Dendritic cell treated with granulocyte-macrophage colony-stimulating factor and Interleukin-4, amounts not matched to agents 40 ng/mL and 50 ng/mL, for 4 days (primary cell): Measurements from ENCODE around the gene MAPRE2.

Source experiments
- H3K27ac Mint-ChIP-seq: one replicate; pipeline ENCODE4 v1.8.0; 2022; ENCODE audit warnings: mild to moderate bottlenecking, mixed read lengths
- H3K27me3 Mint-ChIP-seq: one replicate; pipeline ENCODE4 v1.8.0; 2022; ENCODE audit warnings: mild to moderate bottlenecking, mixed read lengths
- H3K36me3 Mint-ChIP-seq: one replicate; pipeline ENCODE4 v1.8.0; 2022; ENCODE audit warnings: low read depth, mixed read lengths
- H3K4me1 Mint-ChIP-seq: one replicate; pipeline ENCODE4 v1.8.0; 2022; ENCODE audit warnings: low read depth, mixed read lengths
- H3K4me3 Mint-ChIP-seq: one replicate; pipeline ENCODE4 v1.8.0; 2022; ENCODE audit warnings: mild to moderate bottlenecking, moderate library complexity, mixed read lengths
- H3K9me3 Mint-ChIP-seq: one replicate; pipeline ENCODE4 v1.8.0; 2022; ENCODE audit warnings: mixed read lengths
- intact Hi-C: fragments of 100-400 bp; cut with micrococcal nuclease; formaldehyde crosslinking; loops from one replicate; pipeline ENCODE4 v1.15.0; 2022

MAPRE2 gene

DNA sequence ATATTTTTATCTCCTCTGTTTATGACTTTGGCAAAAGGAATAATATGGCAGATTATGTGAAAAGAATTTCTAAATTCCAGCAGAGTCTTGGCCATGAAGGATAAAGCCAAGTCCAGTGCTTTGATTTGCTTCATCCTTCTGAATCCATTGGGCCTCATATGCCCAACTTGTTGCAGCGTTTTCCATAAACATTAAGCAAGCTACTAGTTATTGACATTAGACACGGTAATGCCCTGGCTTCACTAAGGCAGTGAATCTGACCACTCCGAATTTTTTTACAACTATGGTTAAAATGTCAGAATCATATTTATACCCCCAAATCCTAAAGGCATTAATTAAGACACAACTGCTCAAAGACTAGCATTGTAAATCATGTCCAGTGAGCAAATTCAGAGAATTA, 79.8 kb downstream of the MAPRE2 start:
- intact Hi-C loops: no loop called here

DNA sequence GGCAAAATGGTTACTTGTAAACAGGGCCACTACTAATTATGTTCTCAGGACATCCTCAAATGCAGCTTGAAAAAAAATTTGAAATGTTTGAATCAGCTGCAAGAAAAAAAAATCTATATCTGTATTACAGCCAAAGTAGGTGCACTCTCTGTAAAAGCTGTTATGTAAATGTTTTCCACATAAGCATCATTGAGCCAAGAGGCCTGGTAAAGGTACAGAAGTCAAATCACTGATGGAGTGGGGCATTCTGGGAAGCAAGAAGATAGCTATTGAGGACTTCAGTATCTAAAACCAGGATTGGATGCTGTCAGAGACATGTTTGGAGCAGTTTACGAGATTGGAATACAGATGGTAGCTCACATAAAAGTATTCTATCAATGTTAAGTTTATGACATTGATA, 80.3 kb downstream of the MAPRE2 start:
- peaks cover 7% of the 10 kb centered on the region for H3K36me3 Mint-ChIP-seq
- no peak overlapping the region for H3K4me3 Mint-ChIP-seq
- no peaks in the 10 kb centered on the region for H3K27me3 Mint-ChIP-seq
- intact Hi-C loops: no loop called here
- H3K9me3 Mint-ChIP-seq: peaks cover 13% of the 10 kb centered on the region
- H3K4me1 Mint-ChIP-seq: no peaks in the 10 kb centered on the region
- H3K27ac Mint-ChIP-seq: no peak overlapping the region

More for the DNA sequence above, 79.8 kb downstream of the MAPRE2 start:
- H3K4me3 Mint-ChIP-seq: no peak overlapping the region
- no peak overlapping the region for H3K27ac Mint-ChIP-seq
- H3K36me3 Mint-ChIP-seq: peaks cover 7% of the 10 kb centered on the region
- no peaks in the 10 kb centered on the region for H3K27me3 Mint-ChIP-seq
- no peaks in the 10 kb centered on the region for H3K4me1 Mint-ChIP-seq
- H3K9me3 Mint-ChIP-seq: peaks cover 13% of the 10 kb centered on the region

DNA sequence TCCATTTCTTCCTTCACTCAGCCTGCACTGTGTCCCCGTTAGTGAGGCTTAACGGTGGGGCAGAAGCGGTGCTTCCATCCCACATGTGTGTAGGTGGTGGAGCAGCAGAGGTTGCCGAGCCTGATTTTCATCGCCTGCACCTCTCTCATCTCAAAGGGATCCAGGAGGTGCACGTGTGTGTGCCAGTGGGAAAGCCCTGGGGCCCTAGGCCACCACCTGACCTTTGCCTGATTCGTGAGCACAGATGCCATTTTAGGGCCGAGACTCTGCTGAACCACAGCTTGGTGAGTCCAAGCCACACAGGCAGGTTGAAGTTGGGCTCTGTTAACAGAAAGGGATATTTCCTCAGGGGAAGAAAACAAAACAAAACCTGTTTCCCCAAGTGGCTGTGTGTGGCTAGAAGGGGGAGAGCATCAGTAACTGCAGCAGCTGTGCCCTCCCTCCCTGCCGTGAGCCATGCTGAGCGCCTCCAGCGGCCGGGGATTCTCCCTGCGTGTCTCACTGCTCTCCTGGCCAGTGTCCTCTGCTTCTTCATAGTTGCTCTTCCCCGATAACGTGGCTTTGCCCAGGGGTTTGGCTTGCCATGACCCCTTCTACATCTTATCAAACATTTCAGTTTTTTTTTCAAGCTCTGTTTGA, 81.5 kb downstream of the MAPRE2 start:
- intact Hi-C loops: no loop called here
- Mint-ChIP-seq H3K4me3 (no peak overlapping the region), H3K27me3 (no peaks in the 10 kb centered on the region), H3K4me1 (no peaks in the 10 kb centered on the region), H3K27ac (no peak overlapping the region), H3K36me3 (peaks cover 17% of the 10 kb centered on the region), H3K9me3 (peaks cover 13% of the 10 kb centered on the region)

DNA sequence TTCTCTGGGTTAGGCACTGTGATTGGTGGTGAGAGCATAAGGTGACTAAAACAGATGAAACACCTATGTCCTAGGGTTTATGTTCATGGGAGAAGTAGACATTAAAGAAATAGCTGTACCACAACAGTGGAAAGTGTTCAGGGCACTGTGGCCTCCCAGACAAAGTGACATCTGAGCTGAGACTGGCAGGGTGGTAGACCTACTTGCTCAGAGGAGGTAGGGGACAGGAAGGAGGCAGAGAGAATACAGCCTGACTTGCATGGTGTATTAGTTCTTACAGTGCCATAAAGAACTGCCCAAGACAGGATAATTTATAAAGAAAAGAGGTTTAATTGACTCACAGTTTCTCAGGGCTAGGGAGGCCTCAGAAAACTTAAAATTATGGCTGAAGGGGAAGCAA, 82.6 kb downstream of the MAPRE2 start:
- peaks cover 22% of the 10 kb centered on the region for H3K36me3 Mint-ChIP-seq
- intact Hi-C loops: no loop called here
- no peak overlapping the region for H3K4me3 Mint-ChIP-seq
- H3K27me3 Mint-ChIP-seq: no peaks in the 10 kb centered on the region
- H3K4me1 Mint-ChIP-seq: no peaks in the 10 kb centered on the region
- peaks cover 13% of the 10 kb centered on the region for H3K9me3 Mint-ChIP-seq
- no peak overlapping the region for H3K27ac Mint-ChIP-seq

DNA sequence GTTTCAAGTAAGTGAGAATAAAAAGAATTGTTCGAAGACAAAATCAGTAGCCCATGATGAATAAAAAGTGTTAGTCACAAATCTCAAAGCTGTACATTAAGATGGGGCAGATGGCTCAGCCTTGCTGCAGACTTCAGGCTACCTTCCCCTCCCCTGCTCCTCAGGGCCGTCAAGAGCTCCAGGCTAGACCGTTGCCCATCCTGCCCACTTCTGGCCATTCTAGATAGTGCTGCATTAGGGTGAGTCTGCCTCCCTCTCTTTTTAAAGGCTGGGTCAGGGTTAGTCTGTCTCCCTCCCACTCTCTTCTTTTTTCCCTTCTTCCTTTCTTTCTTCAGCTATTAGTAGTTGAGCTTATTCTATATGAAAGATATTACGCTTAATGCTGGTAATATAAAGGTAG, 86.0 kb downstream of the MAPRE2 start:
- peaks cover 13% of the 10 kb centered on the region for H3K9me3 Mint-ChIP-seq
- no peaks in the 10 kb centered on the region for H3K4me1 Mint-ChIP-seq
- no peak overlapping the region for H3K27ac Mint-ChIP-seq
- intact Hi-C loops: no loop called here
- peaks cover 56% of the 10 kb centered on the region for H3K36me3 Mint-ChIP-seq
- no peak overlapping the region for H3K4me3 Mint-ChIP-seq
- H3K27me3 Mint-ChIP-seq: no peaks in the 10 kb centered on the region

DNA sequence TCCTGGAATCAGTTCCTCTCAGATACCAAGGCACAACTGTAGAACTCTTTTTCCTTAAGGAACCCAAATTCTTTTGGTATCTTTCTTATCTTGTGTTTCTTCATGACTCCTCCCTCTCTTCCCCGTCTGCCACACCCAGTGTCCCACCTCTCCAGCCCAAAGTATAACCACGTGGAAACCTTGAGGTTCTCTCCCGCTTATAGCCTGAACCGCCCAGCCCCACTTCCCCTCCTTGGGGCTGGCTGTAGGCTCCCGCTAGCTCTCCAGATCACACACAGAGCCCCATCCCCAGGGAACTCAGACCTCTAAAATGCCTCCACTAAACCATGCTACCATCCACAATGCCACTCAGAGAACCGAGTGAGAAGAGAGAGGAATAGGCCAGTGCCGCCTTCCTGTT, 87.5 kb downstream of the MAPRE2 start:
- H3K27ac Mint-ChIP-seq: no peak overlapping the region
- peaks cover 8% of the 10 kb centered on the region for H3K9me3 Mint-ChIP-seq
- peaks cover 66% of the 10 kb centered on the region for H3K36me3 Mint-ChIP-seq
- H3K4me3 Mint-ChIP-seq: no peak overlapping the region
- H3K4me1 Mint-ChIP-seq: no peaks in the 10 kb centered on the region
- intact Hi-C loops: no loop called here
- H3K27me3 Mint-ChIP-seq: no peaks in the 10 kb centered on the region

DNA sequence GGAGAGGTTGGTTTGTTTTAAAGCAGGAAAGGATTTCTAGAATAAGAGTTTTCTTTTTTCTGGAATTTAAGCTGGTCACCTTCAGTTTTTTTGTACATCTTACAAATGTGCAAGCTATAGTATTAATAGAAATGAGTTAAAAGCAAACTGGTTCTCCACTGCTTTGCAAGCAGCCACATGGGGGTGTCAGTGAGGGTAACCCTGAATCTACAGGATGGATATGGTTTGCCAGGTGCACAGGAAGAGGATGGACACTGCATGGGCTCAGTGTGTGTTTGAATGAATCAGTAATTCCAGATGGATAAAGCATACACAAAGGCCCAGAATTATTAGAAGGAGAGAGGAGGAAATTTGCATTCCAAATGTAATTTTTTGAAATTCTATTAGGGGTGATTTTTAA, 89.0 kb downstream of the MAPRE2 start:
- Mint-ChIP-seq H3K27me3 (no peaks in the 10 kb centered on the region), H3K4me3 (no peak overlapping the region), H3K27ac (no peak overlapping the region), H3K4me1 (no peaks in the 10 kb centered on the region), H3K9me3 (no peaks in the 10 kb centered on the region), H3K36me3 (peaks cover 68% of the 10 kb centered on the region)
- intact Hi-C loops: no loop called here

DNA sequence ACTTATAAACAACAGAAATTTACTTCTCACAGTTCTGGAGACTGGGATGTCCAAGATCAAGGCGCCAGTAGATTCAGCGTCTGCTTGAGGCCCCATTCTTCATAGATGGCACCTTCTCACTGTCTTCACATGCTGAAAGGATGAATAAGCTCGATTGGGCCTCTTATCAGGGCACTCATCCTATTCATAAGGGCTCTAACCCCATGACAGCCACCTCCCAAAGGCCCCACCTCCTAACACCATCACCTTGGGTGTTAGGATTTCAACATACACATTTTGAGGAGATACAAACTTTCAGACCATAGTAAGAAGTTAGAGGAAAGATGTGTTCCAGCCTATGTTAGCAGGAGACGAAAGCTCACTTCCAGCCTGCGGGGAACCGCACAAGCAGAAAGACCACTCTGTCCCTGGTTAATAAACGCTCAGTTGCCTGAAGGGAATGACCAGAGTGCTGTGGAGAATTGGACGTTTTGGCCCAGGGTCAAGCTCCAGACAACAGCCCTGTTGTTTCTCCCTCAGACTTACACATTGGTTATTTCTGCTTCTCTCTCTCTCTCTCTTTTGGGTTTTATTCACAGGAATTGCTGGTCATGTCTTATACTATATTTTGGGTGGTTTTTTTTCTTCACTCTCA, 90.3 kb downstream of the MAPRE2 start:
- no peaks in the 10 kb centered on the region for H3K4me1 Mint-ChIP-seq
- H3K36me3 Mint-ChIP-seq: peaks cover 80% of the 10 kb centered on the region
- H3K9me3 Mint-ChIP-seq: no peaks in the 10 kb centered on the region
- intact Hi-C loops: no loop called here
- H3K27ac Mint-ChIP-seq: no peak overlapping the region
- H3K4me3 Mint-ChIP-seq: no peak overlapping the region
- H3K27me3 Mint-ChIP-seq: no peaks in the 10 kb centered on the region

DNA sequence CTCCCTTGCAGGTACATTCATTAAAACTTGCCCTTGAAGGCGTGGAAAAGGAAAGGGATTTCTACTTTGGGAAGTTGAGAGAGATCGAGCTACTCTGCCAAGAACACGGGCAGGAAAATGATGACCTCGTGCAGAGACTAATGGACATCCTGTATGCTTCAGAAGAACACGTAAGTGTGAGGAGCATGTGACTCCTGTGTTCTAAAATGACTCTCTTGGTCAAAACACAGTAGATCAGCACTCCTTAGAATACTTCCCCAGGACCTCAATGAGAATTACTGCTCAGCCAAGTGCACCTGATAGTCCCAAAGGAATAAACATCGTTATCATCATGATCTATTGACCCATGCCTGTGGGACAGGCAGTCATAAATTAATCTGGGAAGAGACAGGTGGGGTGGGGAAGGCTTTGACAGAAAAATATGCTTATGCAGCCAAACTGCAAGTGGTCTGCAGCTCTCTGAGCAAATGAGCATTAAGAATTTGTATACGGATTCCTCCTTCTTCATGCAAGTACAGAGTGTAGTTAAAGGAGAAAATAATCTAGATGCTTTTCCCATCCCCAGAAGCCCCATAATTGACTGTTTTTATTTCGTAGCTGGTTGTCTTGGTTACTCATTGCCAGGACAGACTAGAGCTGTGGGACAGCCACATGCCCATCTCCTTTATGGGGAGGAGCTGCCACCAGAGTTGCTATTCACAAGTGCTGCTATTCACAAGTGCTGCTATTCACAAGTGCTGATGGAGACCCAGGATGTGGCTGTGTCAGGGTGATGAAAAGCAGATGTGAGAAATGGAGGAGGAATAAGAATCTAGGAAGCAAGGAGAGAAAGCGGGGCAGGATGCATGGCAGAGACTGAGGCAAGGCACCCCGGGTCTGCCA, 91.0 kb downstream of the MAPRE2 start:
- Mint-ChIP-seq H3K27me3 (no peaks in the 10 kb centered on the region), H3K4me1 (no peaks in the 10 kb centered on the region), H3K27ac (no peak overlapping the region), H3K4me3 (no peak overlapping the region), H3K36me3 (peaks cover 76% of the 10 kb centered on the region), H3K9me3 (no peaks in the 10 kb centered on the region)
- intact Hi-C loops: no loop called here

DNA sequence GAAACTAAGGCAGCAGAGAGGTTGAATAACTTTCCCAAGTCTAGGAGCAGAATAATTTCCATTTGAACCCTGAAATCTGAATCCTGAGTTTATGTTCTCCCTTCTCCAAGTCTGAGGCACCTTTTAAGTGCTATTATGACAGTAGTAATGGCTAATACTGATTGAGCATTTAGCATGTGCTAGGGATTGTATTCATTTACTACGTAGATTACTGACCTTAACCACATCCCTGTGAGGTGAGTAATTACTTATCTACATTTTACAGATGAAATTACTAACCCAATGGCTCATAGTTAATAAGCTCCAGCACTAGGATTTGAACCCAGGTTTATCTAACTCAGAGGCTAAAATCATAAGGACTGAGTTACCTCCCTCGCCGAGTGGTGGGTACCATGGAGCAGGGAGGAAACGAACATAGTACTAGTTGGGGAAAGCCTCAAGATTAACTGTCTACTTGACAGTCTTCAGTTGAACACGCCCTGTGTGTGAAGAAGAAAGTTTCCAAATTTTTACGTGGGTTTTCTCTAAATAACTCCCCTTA, 93.0 kb downstream of the MAPRE2 start:
- Mint-ChIP-seq H3K27me3 (no peaks in the 10 kb centered on the region), H3K4me1 (peaks cover 4% of the 10 kb centered on the region), H3K9me3 (no peaks in the 10 kb centered on the region), H3K36me3 (peaks cover 77% of the 10 kb centered on the region), H3K27ac (no peak overlapping the region), H3K4me3 (no peak overlapping the region)
- intact Hi-C loops: no loop called here

DNA sequence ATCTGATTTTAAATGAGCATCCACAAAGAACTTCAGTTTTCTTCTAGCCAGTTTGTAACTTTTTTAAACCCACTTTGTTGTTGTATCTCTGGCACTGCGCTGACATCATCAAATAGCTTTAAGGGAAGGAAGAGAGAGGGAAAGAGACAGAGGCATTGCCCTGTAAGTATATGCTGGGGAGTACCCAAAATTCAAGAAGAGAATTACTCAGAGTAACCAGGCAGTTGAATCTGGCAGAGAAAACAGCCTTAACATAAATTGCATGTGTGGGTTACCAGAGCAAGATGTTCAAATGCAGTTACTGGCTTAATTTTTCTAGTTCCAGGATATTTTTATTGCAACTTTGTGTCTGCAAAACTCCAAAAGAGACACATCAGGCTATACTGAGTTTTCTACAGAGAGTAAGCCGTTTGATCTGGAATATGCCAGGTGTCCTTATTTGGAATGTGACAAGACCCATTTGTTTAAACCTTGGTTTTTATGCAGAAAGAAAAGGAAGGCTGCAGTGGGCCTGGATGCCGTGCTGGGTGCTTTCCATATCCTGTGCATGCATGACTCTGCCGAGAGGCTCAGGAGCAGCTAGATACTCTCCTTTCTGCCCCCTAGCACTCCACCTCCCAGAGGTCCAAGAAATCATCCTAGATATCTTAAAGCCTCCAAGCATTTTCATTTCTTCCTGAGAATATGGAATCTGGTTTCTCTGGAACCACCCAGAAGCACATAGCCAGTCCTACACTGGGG, 93.7 kb downstream of the MAPRE2 start:
- Mint-ChIP-seq H3K27me3 (no peaks in the 10 kb centered on the region), H3K4me3 (no peak overlapping the region), H3K4me1 (peaks cover 4% of the 10 kb centered on the region), H3K27ac (no peak overlapping the region), H3K36me3 (peaks cover 72% of the 10 kb centered on the region), H3K9me3 (no peaks in the 10 kb centered on the region)
- intact Hi-C loops: no loop called here

DNA sequence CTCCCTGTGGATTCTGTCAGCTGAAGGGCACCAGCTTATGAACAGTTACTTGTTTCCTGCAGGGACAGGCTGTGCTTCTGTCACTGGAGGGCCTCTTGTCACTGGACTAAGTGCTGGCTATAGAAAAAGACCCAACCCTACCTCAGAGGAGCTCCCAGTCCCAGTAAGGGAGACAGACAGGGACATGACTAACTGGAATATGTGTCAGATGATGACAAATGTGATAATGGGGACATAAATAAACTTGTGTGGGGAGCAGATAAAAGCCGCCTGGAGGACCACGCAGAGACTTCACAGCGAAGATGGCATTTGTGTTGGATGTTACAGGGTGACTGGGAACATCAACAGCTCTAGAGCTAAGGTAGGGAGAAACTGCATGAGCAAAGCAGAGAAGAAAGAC, 95.0 kb downstream of the MAPRE2 start:
- Mint-ChIP-seq H3K27ac (no peak overlapping the region), H3K27me3 (no peaks in the 10 kb centered on the region), H3K36me3 (peaks cover 72% of the 10 kb centered on the region), H3K4me1 (peaks cover 4% of the 10 kb centered on the region), H3K4me3 (no peak overlapping the region), H3K9me3 (no peaks in the 10 kb centered on the region)
- intact Hi-C loops: no loop called here

DNA sequence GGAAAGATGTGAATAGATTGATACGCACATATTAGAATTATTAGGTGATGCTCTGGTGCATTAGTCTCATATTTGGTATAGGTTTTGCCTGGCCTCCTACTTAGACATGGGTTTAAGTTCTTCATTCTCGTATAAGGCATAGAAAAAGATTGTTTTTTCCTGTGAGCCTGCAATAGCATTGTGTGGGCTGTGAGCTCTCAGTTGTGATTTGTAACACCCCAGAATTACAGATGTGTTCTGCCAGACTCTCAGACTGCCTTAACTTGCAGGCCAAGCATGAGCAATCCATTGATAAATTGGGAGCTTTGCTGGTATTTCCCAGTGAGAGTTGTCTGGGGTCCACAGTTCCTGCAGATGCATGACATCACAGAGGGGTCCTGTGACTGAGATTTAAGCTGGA, 95.7 kb downstream of the MAPRE2 start:
- Mint-ChIP-seq H3K36me3 (peaks cover 67% of the 10 kb centered on the region), H3K4me1 (peaks cover 4% of the 10 kb centered on the region)

More for the DNA sequence above, 95.7 kb downstream of the MAPRE2 start:
- no peaks in the 10 kb centered on the region for H3K27me3 Mint-ChIP-seq
- intact Hi-C loops: no loop called here
- no peak overlapping the region for H3K27ac Mint-ChIP-seq
- H3K4me3 Mint-ChIP-seq: no peak overlapping the region
- no peaks in the 10 kb centered on the region for H3K9me3 Mint-ChIP-seq
